Islet precursor cell (in vitro differentiated cells): ENCODE results near the gene FER.
"Not testable (repeated sequence)": the region's sequence is repeated elsewhere in the genome, so short reads cannot be mapped to it uniquely, and the experiment has no call there.

Experiments
- DNase-seq: peaks from one replicate; pipeline ENCODE4 v3.0.0-alpha.2; 2018

The FER gene

GRCh38 chr5:108801776-108802175 is 54.1 kb downstream of the FER start:
- DNase-seq: no peak

- DNase-seq: no peak
Measured at GRCh38 chr5:108810717-108811116, 63.0 kb downstream of the FER start.

GRCh38 chr5:108813673-108814072 is 66.0 kb downstream of the FER start:
- DNase-seq: no peak

GRCh38 chr5:108814551-108814950 is 66.9 kb downstream of the FER start:
- no peak for DNase-seq

- DNase-seq: no peak
Measured at GRCh38 chr5:108818613-108819272, 71.0 kb downstream of the FER start.

- DNase-seq: no peak
Measured at GRCh38 chr5:108820983-108821382, 73.3 kb downstream of the FER start.

GRCh38 chr5:108822211-108822947 is 74.7 kb downstream of the FER start:
- no peak for DNase-seq

- no peak for DNase-seq
Measured at GRCh38 chr5:108827131-108827530, 79.4 kb downstream of the FER start.

- DNase-seq: no peak
Measured at GRCh38 chr5:108830705-108831276, 83.1 kb downstream of the FER start.

- no peak for DNase-seq
Measured at GRCh38 chr5:108836492-108836891, 88.8 kb downstream of the FER start.

GRCh38 chr5:108842260-108842941 is 94.7 kb downstream of the FER start:
- not testable (repeated sequence) for DNase-seq

GRCh38 chr5:108851129-108851528 is 103.4 kb downstream of the FER start:
- not testable (repeated sequence) for DNase-seq

- DNase-seq: no peak
Measured at GRCh38 chr5:108857905-108858304, 110.2 kb downstream of the FER start.

- DNase-seq: no peak
Measured at GRCh38 chr5:108858959-108859358, 111.3 kb downstream of the FER start.

- no peak for DNase-seq
Measured at GRCh38 chr5:108862211-108862610, 114.5 kb downstream of the FER start.

- not testable (repeated sequence) for DNase-seq
Measured at GRCh38 chr5:108866097-108866496, 118.4 kb downstream of the FER start.

- DNase-seq: no peak
Measured at GRCh38 chr5:108867656-108868055, 120.0 kb downstream of the FER start.

- DNase-seq: no peak
Measured at GRCh38 chr5:108869066-108869465, 121.4 kb downstream of the FER start.

- no peak for DNase-seq
Measured at GRCh38 chr5:108876451-108876850, 128.8 kb downstream of the FER start.

GRCh38 chr5:108878756-108879155 is 131.1 kb downstream of the FER start:
- DNase-seq: no peak

- DNase-seq: no peak
Measured at GRCh38 chr5:108881133-108881532, 133.4 kb downstream of the FER start.

GRCh38 chr5:108884736-108885135 is 137.0 kb downstream of the FER start:
- no peak for DNase-seq

GRCh38 chr5:108898257-108898656 is 150.6 kb downstream of the FER start:
- DNase-seq: no peak

- DNase-seq: no peak
Measured at GRCh38 chr5:108898707-108899106, 151.0 kb downstream of the FER start.
